Chondrocyte (in vitro differentiated cells): ENCODE measurements around the gene CACNA1C. TPM values are rescaled to one million over a fixed set of nuclear protein-coding genes. Genes with fewer than 3 reads are reported as not detected.

ENCODE experiments used
- DNase-seq: peaks from one replicate; pipeline ENCODE4 v3.0.0; 2021; ENCODE audit warnings: mixed read lengths, low spot score
- H3K27ac Mint-ChIP-seq: one replicate; pipeline ENCODE4 v1.8.0; 2021; ENCODE audit warnings: mild to moderate bottlenecking, moderate library complexity, mixed read lengths; ENCODE audit not compliant: unreplicated experiment
- H3K27me3 Mint-ChIP-seq: 2 replicates; pipeline ENCODE4 v1.8.0; 2021; ENCODE audit warnings: low read depth, mixed read lengths
- H3K36me3 Mint-ChIP-seq: 2 replicates; pipeline ENCODE4 v1.8.0; 2021; ENCODE audit warnings: low read depth, mixed read lengths
- H3K4me1 Mint-ChIP-seq: 2 replicates; pipeline ENCODE4 v1.8.0; 2021; ENCODE audit warnings: low read depth, mild to moderate bottlenecking, mixed read lengths
- H3K4me3 Mint-ChIP-seq: one replicate; pipeline ENCODE4 v1.8.0; 2021; ENCODE audit warnings: mild to moderate bottlenecking, moderate library complexity, mixed read lengths; ENCODE audit not compliant: unreplicated experiment
- H3K9me3 Mint-ChIP-seq: 2 replicates; pipeline ENCODE4 v1.8.0; 2021; ENCODE audit warnings: low read depth, mixed read lengths
- total RNA-seq: library from RNA; stranded (reverse); gene quantifications from 3 replicates; pipeline ENCODE4 v1.2.1, GENCODE V29; 2021
- TF ChIP-seq, protein P1 (sequence below): fragments of 200-600 bp; sonication (generic); IDR thresholded peaks from 2 replicates; pipeline ENCODE4 v1.5.0; 2021; ENCODE audit warnings: antibody characterized with exemption, mild to moderate bottlenecking, moderate library complexity

CACNA1C gene
- total RNA-seq, 1 donor from 2014 or later: 27.0 TPM

DNA sequence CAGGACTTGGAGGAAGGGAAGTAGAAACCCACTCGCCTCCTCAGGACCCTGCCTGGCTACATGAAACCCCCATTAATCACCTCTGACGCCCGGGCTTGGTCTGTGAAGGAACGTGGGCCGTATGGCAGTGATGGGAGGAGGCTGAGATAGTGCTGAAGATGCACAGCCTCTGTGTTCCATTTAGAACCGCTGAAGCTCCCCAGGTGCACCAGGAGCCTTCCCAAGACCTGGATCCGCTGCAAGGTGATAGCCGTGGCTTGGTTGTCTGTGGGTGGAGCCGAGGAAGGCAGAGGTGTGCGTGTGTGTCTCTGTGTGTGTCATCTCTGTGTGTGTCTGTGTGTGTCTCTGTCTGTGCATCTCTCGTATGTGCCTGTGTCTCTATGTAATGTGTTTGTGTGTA, 293.1 kb downstream of the CACNA1C start:
- Mint-ChIP-seq H3K4me1 (peaks cover 79% of the 10 kb centered on the region), H3K9me3 (no peaks in the 10 kb centered on the region), H3K27me3 (no peaks in the 10 kb centered on the region), H3K27ac (peak overlapping the region; percentile 69), H3K36me3 (no peaks in the 10 kb centered on the region), H3K4me3 (no peak overlapping the region)
- TF ChIP-seq, protein P1, sequence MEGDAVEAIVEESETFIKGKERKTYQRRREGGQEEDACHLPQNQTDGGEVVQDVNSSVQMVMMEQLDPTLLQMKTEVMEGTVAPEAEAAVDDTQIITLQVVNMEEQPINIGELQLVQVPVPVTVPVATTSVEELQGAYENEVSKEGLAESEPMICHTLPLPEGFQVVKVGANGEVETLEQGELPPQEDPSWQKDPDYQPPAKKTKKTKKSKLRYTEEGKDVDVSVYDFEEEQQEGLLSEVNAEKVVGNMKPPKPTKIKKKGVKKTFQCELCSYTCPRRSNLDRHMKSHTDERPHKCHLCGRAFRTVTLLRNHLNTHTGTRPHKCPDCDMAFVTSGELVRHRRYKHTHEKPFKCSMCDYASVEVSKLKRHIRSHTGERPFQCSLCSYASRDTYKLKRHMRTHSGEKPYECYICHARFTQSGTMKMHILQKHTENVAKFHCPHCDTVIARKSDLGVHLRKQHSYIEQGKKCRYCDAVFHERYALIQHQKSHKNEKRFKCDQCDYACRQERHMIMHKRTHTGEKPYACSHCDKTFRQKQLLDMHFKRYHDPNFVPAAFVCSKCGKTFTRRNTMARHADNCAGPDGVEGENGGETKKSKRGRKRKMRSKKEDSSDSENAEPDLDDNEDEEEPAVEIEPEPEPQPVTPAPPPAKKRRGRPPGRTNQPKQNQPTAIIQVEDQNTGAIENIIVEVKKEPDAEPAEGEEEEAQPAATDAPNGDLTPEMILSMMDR: no peak
- DNase-seq: no peak

DNA sequence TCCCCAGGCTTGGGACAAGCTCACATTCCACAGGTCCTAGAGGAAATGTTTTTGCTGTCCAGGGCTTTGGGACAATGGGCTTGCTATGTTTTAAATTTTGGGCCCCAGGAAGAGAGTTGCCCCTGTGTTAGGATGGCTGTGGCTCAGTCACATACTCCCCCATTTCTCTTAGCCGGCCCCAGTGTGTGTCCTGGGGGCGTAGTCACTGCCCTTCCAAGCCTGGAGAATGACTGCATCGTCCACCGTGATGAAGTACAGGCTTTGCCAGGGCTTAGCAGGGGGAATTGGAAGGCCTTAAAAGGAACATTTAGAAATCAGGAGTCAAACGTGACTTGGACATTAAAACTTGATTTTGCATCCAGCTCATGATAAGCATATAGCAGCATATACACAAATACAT, 293.6 kb downstream of the CACNA1C start:
- Mint-ChIP-seq H3K27me3 (no peaks in the 10 kb centered on the region), H3K9me3 (no peaks in the 10 kb centered on the region), H3K4me3 (no peak overlapping the region), H3K27ac (peak overlapping the region; percentile 69), H3K4me1 (peaks cover 74% of the 10 kb centered on the region), H3K36me3 (no peaks in the 10 kb centered on the region)
- no peak for DNase-seq
- TF ChIP-seq, protein P1: no peak

DNA sequence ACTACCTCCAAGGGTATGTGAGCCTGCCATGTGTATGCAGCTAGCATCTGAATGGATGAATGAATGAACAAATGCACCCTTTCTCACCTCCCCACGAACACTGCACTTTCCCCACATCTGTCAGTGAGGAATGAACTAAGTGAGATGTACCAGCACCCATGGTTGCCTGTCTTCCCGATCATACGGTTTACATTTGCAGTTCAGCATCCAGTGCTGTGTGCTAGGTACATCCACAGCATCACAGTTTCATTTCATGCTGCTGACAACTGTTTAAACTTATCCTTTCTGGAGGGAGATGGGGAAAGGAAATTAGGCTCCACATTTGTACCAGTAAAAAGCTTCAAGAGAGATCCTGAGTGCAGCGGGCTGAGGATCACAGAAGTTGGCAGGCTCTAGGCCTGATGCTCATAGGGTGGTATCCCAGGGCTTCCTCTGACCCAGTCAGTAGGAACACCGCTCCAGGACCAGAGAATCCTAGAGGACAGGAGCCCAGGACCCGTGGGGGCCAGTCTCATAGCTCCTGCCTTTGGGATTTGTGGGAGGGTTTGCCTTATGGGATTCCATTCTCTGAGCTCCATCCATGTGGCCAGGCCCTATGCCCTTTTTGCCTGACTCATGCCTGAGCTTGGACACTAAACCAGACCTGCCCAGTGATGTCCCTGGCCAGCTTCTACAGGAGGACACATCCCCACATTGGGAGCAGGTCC, 294.5 kb downstream of the CACNA1C start:
- Mint-ChIP-seq H3K27ac (peak overlapping the region; percentile 68), H3K27me3 (no peaks in the 10 kb centered on the region), H3K9me3 (no peaks in the 10 kb centered on the region), H3K4me1 (peaks cover 65% of the 10 kb centered on the region), H3K36me3 (no peaks in the 10 kb centered on the region), H3K4me3 (no peak overlapping the region)
- TF ChIP-seq, protein P1: no peak
- no peak for DNase-seq

DNA sequence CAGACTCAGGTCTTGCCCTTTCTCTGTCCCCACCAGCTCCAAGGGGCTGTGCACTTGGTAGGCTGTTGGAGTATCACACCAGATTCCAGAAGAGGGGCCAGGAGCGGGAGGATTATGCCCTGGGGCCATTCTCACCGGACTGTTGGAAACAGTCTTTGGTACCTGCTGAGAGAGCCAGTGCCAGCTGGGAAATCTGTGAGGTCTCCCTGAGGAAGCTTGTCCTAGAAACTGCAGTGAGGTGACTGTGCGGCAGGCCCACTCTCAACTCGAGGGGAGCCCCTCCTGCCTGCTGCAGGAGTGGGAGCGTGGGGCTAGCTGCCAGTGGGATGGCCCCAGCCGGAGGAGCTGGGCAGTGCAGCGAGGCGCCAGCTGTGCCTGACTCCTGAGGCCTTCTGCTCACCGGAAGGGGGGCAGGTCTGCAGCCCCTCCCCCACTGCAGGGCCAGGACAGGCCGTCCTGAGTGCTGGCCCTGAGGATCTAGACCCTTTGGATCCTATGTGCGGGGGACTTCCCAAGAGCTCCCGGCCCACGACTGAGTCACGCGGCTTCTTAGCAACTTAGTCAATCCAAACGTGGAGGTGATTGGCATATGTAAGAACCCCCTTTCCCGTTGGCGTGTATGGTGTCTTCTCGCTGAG, 295.2 kb downstream of the CACNA1C start:
- Mint-ChIP-seq H3K9me3 (no peaks in the 10 kb centered on the region), H3K27me3 (no peaks in the 10 kb centered on the region), H3K4me1 (peaks cover 59% of the 10 kb centered on the region), H3K36me3 (no peaks in the 10 kb centered on the region), H3K4me3 (no peak overlapping the region), H3K27ac (peak overlapping the region; percentile 94)
- TF ChIP-seq, protein P1: no peak
- no peak for DNase-seq

DNA sequence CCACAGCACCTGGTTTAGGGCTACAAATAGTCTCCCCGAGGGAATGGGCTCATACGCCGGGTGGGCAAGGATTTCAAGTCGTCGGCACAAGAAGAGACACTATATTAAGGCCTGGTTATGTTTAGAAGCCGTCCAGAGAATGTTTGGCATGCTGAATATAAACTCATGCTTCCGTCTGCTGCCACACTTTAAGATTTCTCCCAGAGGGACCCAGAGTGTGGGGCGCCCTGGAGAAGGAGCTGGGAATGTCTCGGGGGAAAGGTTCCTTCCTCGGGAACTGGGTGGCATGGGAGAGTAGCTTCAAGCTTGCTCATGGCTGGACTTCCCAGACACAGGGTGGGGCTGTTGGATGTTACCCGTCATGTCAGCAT, 295.7 kb downstream of the CACNA1C start:
- Mint-ChIP-seq H3K4me1 (peaks cover 55% of the 10 kb centered on the region), H3K4me3 (no peak overlapping the region), H3K36me3 (no peaks in the 10 kb centered on the region), H3K9me3 (no peaks in the 10 kb centered on the region), H3K27me3 (no peaks in the 10 kb centered on the region), H3K27ac (peak overlapping the region; percentile 94)
- no peak for DNase-seq
- TF ChIP-seq, protein P1: peak; percentile 11
